ENCODE data around the gene DHH. TPM values are rescaled to one million over a fixed set of nuclear protein-coding genes. Genes with fewer than 3 reads are reported as not detected.

DHH gene
- total and polyA plus RNA-seq, 2 experiments from 2014 or later = not detected

DNA sequence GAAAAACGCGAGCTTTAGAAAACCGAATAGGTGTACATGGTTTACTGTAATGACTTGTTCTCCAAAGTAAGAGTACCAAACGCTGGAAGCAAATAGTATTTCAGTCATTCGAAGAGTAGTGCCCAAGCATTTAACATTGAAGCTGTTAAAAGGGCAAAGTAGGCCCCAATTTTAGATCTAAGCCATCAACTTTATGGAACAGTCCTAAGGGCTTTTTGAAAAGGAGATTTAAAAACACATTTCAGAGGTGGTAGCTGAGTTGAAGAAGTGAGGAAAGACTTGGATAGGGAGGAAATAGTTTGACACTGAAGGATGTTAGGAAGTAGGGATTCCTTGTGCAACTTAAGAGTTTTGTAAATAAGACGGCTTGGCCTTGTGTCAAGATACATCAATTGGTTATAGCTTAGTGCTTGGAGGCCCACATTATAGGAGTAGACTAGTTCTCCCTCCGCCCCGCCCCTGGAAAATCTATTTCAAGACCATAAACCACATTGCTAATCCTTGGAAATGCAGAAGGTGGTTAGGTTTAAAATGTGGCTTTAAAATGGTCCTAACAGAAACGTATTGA, 37.4 kb upstream of the DHH start:
- Histone ChIP-seq H2AFZ (peak overlapping the region; percentile 75), H3K4me2 (peak overlapping the region; percentile 89), H3K79me2 (peaks cover 22% of the 10 kb centered on the region), H3K4me1 (ENCODE audit: insufficient read depth) (peaks cover 18% of the 10 kb centered on the region), H3K27ac (peak overlapping the region; percentile 79), H4K20me1 (ENCODE audit: insufficient read depth, poor library complexity, severe bottlenecking) (peaks cover 8% of the 10 kb centered on the region), H3K9me3 (ENCODE audit: low read depth) (no peaks in the 10 kb centered on the region), H3K4me3 (peak overlapping the region; percentile 22), H3K36me3 (replicated peaks; ENCODE audit: insufficient read depth, low read depth) (no peaks in the 10 kb centered on the region), H3K27me3 (no peaks in the 10 kb centered on the region), H3K9me2 (replicated peaks; ENCODE audit: insufficient read depth) (no peaks in the 10 kb centered on the region)
- WGBS (ENCODE audit: low lambda C conversion rate, missing lambda C conversion rate) = 38% methylated on average over 9 of the region's 9 CpGs
- peak; percentile 18 for DNase-seq (ENCODE audit: low spot score)
- TF ChIP-seq EZH2phosphoT487 (IDR thresholded peaks at IDR 0.05; ENCODE audit: low read depth, severe bottlenecking, unreplicated experiment) = no peak

DNA sequence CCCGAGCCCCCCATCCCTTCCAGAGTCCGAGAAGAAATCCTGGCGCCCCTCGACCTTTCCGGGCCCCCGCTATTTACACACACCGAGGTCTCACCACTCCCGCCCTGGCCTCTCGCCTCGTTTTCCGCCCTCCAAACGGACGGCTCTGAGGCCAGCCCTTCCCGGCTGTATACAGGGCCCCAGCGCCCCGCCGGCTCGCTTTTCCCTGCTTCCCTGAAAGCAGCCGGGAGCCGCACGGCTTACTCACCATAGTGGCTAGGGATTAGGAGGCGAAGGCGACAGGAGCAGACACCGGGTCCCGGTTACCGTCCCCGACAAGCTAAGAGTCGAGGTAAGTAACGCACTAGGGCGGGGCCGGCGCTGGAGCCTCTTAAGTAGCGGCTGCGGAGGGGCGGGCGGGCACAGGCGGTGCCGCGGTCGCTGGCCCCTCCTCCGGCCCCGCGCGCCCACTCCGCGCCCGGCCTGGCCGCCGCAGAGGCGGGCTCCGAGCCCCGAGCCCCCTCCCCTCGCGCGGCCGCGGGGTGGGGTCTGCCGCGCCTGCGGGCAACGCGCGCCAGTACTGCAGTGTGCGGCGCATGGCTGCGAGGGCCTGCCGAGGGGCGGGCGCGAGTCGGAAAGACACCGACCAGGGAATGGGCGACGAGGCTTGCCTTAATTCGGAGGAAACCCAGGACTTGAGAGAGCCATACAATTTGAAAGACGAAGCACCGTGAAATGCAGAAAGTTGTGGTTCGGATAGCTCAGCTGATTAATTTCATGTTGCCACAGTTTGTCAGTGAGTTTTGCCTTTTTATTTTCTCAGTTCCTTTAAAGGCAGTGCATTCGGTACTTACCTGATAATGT, 36.7 kb upstream of the DHH start, which contains the start of gene TUBA1B:
TUBA1B (minus strand) TSS at position 345 of the 843 bp plus-strand sequence; CDS start at position 250, 95 bp downstream.
- WGBS (ENCODE audit: low lambda C conversion rate, missing lambda C conversion rate) = 3% methylated on average over 66 of the region's 79 CpGs
- peak within 1 kb of the TSS; percentile 91 for H2AFZ ChIP-seq

DNA sequence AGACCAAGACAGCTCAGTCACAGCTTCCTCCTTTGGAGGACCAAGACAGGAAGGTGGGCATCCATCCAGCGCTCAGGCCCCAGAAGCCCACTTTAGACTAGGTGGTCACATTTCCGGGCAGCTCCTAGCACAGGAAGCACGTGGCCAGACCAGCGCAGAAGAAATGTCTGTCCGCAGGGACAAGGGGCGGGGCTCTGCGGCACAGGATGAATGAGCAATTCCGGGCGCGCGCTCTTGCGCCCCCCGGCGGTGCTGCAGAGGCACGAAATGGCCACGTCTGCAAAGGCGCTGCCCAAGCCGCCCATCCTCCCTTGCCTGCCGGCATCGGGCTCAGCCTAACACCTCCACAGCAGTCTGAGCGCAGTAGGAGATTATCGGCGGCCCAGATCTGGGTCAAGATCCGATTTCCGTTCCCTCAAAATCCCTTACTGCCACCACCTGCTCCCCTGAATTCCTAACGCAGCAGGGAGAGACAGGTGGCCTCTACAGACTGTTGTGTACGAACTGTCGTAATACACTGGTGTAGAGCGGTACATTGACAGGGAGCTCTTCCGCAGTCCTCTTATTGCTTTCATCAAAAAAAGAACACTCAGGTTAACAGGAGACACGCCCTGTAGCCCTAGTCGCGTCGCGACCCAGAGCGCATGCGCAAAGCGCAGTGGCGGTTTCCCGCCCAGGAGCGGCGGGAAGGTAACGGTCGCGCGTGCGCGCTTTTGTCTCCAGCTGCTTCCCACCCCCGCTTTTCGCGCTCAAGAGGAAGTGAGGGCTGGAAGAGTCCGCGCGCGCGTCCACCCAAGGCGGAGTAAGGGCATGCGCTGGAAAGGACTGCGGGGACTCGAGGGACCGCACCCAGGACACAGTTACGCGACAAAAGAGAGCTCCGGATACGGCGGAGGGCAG, 35.8 kb upstream of the DHH start:
- Histone ChIP-seq H4K20me1 (ENCODE audit: insufficient read depth, poor library complexity, severe bottlenecking) (peaks cover 8% of the 10 kb centered on the region), H3K79me2 (peaks cover 22% of the 10 kb centered on the region), H3K36me3 (replicated peaks; ENCODE audit: insufficient read depth, low read depth) (no peaks in the 10 kb centered on the region), H3K4me1 (ENCODE audit: insufficient read depth) (peaks cover 18% of the 10 kb centered on the region), H2AFZ (peak overlapping the region; percentile 91), H3K27me3 (no peaks in the 10 kb centered on the region), H3K9me2 (replicated peaks; ENCODE audit: insufficient read depth) (no peaks in the 10 kb centered on the region), H3K27ac (peak overlapping the region; percentile 99), H3K4me3 (peak overlapping the region; percentile 65), H3K9me3 (ENCODE audit: low read depth) (no peaks in the 10 kb centered on the region), H3K4me2 (peak overlapping the region; percentile 89)
- TF ChIP-seq, protein P1, sequence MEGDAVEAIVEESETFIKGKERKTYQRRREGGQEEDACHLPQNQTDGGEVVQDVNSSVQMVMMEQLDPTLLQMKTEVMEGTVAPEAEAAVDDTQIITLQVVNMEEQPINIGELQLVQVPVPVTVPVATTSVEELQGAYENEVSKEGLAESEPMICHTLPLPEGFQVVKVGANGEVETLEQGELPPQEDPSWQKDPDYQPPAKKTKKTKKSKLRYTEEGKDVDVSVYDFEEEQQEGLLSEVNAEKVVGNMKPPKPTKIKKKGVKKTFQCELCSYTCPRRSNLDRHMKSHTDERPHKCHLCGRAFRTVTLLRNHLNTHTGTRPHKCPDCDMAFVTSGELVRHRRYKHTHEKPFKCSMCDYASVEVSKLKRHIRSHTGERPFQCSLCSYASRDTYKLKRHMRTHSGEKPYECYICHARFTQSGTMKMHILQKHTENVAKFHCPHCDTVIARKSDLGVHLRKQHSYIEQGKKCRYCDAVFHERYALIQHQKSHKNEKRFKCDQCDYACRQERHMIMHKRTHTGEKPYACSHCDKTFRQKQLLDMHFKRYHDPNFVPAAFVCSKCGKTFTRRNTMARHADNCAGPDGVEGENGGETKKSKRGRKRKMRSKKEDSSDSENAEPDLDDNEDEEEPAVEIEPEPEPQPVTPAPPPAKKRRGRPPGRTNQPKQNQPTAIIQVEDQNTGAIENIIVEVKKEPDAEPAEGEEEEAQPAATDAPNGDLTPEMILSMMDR (IDR thresholded peaks at IDR 0.05; ENCODE audit: poor library complexity) = peak; percentile 89
- TF ChIP-seq EZH2 (IDR thresholded peaks at IDR 0.05; ENCODE audit: borderline replicate concordance) (no peak), EZH2phosphoT487 (IDR thresholded peaks at IDR 0.05; ENCODE audit: low read depth, severe bottlenecking, unreplicated experiment) (no peak)
- peak; percentile 97 for DNase-seq (ENCODE audit: low spot score)
- WGBS (ENCODE audit: low lambda C conversion rate, missing lambda C conversion rate) = 1% methylated on average over 65 of the region's 66 CpGs

More for the DNA sequence above, 36.7 kb upstream of the DHH start, which contains the start of gene TUBA1B:
- Histone ChIP-seq H3K27me3 (no peaks in the 10 kb centered on the region), H3K4me1 (ENCODE audit: insufficient read depth) (peaks cover 18% of the 10 kb centered on the region), H3K4me3 (peak within 1 kb of the TSS; percentile 65), H3K36me3 (replicated peaks; ENCODE audit: insufficient read depth, low read depth) (no peaks in the 10 kb centered on the region), H3K4me2 (peak within 1 kb of the TSS; percentile 89), H3K79me2 (peaks cover 22% of the 10 kb centered on the region), H3K9me3 (ENCODE audit: low read depth) (no peaks in the 10 kb centered on the region), H3K27ac (peak within 1 kb of the TSS; percentile 99), H4K20me1 (ENCODE audit: insufficient read depth, poor library complexity, severe bottlenecking) (peaks cover 8% of the 10 kb centered on the region), H3K9me2 (replicated peaks; ENCODE audit: insufficient read depth) (no peaks in the 10 kb centered on the region)
- DNase-seq (ENCODE audit: low spot score) = peak; percentile 96
- TF ChIP-seq EZH2 (IDR thresholded peaks at IDR 0.05; ENCODE audit: borderline replicate concordance) (no peak), EZH2phosphoT487 (IDR thresholded peaks at IDR 0.05; ENCODE audit: low read depth, severe bottlenecking, unreplicated experiment) (no peak)
- TF ChIP-seq, protein P1 (IDR thresholded peaks at IDR 0.05; ENCODE audit: poor library complexity) = no peak
